Body of pancreas (tissue), 4 donors: Measurements from ENCODE around the gene SLC16A8. TPM values are rescaled to one million over a fixed set of nuclear protein-coding genes. Genes with fewer than 3 reads are reported as not detected.

Source experiments
- ATAC-seq: fragments of 150-250 bp; one replicate; pipeline ENCODE4 v1.9.1; 2016
- DNase-seq, 4 donors: peaks; one replicate each; pipeline ENCODE4 v3.0.0-alpha.2; 2019
- H3K27ac ChIP-seq, 4 donors: fragments of 200-600 bp; sonication (generic); 1 replicate in 3 of 4; 2 replicates in 1 of 4; pipeline versions ENCODE4 v1.5.1 to v1.6.1; 2016 to 2019; ENCODE audit warnings: mild to moderate bottlenecking in 1 of 4, mixed read lengths in 1 of 4, moderate library complexity in 1 of 4
- H3K27me3 ChIP-seq, 2 donors: fragments of 200-600 bp; sonication (generic); one replicate each; pipeline ENCODE4 v1.6.0; 2016; ENCODE audit warnings: mild to moderate bottlenecking in 1 of 2
- H3K36me3 ChIP-seq, 2 donors: fragments of 200-600 bp; sonication (generic); replicated peaks in 1 of 2; 2 replicates each; pipeline ENCODE4 v1.5.1; 2016; ENCODE audit warnings: low read depth in 2 of 2; ENCODE audit not compliant: insufficient read depth in 1 of 2
- H3K4me1 ChIP-seq: fragments of 200-600 bp; sonication (generic); one replicate; pipeline ENCODE4 v1.6.0; 2016
- H3K4me3 ChIP-seq, 2 donors: fragments of 200-600 bp; sonication (generic); 1 replicate in 1 of 2; 2 replicates in 1 of 2; pipeline ENCODE4 v1.5.1; 2016 to 2019
- H3K9me3 ChIP-seq, 3 donors: fragments of 200-600 bp; sonication (generic); 1 replicate in 2 of 3; 2 replicates in 1 of 3; pipeline ENCODE4 v1.5.1; 2016
- CTCF ChIP-seq, 7 experiments: fragments of 450-650 bp in 4 of 7; fragments of 200-600 bp in 3 of 7; sonication (generic) in 3 of 7; IDR thresholded peaks; one replicate each; pipeline ENCODE4 v1.5.1; 2016 to 2019; ENCODE audit warnings: antibody characterized with exemption in 7 of 7
- POLR2A ChIP-seq, 3 donors: fragments of 450-650 bp; IDR thresholded peaks; one replicate each; pipeline ENCODE4 v1.6.1; 2016; ENCODE audit warnings: antibody characterized with exemption in 3 of 3, mild to moderate bottlenecking in 2 of 3
- WGBS, 2 donors: methylation state at CpG; one replicate each; pipeline ENCODE4 v1.1.5; 2017; 5-methylcytosine and 5-hydroxymethylcytosine counted together
- intact Hi-C: fragments of 100-400 bp; cut with DNase I; formaldehyde crosslinking; loops from one replicate; pipeline ENCODE4 v1.15.1; 2023
- total RNA-seq, 2 donors: library from RNA; depleted of rRNA; stranded (reverse); fragments of >200 nt; gene quantifications; one replicate each; pipeline ENCODE4 v1.1.0, GENCODE V29; 2016

Gene SLC16A8
- total RNA-seq, 2 donors from 2014 or later = not detected

DNA sequence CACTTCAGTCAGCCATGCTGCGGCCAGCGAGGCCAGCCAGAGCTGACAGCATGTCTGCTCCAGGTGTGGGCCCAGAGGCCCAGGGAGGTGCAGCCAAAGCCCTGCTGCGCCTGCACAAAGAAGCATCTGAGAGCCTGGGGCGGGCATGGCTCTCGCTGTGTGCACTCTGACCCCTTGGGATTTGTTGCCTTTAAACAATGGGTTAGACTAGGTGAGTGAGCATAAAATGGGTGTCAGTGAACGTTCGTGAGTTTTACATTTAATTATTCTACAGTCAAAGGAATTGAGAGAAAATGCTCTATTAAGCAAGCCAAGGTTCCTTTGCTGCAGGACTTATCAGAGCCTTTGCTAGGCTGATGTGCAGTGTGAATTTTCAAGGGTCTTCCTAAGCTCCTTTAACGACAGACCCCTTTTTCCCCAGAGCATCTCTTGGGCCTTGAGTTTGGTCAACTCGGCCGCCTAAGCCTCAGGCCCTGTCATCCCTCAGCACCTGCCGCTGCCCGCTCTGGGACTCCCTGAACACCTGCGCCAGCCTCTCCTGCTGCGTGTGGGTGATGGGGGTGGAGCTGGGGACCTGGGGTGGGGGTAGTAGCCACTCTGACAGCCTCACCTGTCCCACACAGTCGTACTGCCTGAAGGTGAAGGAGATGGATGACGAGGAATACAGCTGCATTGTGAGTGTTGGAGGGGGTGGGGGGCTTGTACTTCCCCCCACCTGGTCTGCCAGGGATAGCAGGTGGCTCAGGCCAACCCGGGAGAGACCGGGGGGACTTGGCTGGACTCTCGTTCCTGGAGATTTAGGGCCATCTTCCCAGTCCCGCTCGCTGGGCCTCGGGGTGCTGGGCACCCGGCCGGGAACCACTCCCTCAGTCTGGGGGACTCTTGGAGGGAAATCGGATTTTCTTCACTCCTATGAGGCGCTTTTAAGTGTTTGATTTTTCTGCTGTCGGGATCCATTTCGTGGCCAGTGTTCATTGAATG lies 10.5 kb downstream of the SLC16A8 start:
- H3K36me3 ChIP-seq = peaks cover 0 to 17% of the 10 kb centered on the region in 2 donors
- TF ChIP-seq POLR2A (IDR thresholded peaks at IDR 0.05) = no peak
- TF ChIP-seq CTCF (IDR thresholded peaks at IDR 0.05) = no peak
- H3K9me3 ChIP-seq = no peaks in the 10 kb centered on the region
- H3K27ac ChIP-seq = no peak overlapping the region
- WGBS, 2 donors = 90 to 95% methylated on average over 18 to 28 of the region's 28 CpGs
- H3K4me3 ChIP-seq = no peak overlapping the region
- ATAC-seq (no peak), DNase-seq (no peak)
- no peaks in the 10 kb centered on the region for H3K27me3 ChIP-seq
- intact Hi-C loops = no loop called here
- H3K4me1 ChIP-seq = no peaks in the 10 kb centered on the region

DNA sequence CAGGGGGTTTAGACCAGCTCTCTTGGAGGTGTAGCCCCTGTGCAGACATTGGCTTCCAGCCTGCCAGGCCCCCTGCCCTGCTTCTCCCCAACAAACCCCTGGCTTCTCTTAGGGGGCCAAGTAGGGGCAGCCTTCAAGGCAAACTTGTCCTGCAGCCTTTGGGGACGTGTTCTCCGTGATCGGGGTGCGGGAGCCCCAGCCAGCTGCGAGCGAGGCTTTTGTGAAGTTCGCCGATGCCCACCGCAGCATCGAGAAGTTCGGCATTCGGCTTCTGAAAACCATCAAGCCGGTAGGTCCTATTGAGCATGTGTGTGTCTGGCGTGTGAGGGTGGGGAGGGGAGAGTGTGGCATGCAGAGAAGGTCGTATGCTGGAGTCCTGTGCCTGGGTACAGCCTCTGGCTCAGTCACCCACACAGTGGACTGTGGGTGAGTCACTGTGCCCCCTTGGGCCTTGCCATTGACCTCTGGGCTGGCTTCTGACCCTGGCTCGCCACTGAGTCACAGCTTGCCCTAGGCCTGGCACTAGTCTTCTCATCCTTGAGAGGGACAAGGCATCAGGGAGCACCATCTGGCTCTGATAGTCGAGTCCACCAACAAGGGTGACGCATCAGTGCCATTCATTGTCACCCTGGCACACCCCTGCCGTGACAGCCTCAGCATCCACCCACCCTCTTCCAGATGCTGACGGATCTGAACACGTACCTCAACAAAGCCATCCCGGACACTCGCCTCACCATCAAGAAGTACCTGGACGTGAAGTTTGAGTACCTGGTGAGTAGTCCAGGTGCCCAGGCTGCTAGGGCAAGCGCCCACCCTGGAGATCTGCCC lies 11.4 kb downstream of the SLC16A8 start:
- H3K27ac ChIP-seq = no peak overlapping the region
- TF ChIP-seq CTCF (IDR thresholded peaks at IDR 0.05) = no peak
- no peak for TF ChIP-seq POLR2A (IDR thresholded peaks at IDR 0.05)
- no peak for ATAC-seq
- H3K4me3 ChIP-seq = no peak overlapping the region
- DNase-seq = no peak
- H3K4me1 ChIP-seq = no peaks in the 10 kb centered on the region
- peaks cover 0 to 17% of the 10 kb centered on the region in 2 donors for H3K36me3 ChIP-seq
- no peaks in the 10 kb centered on the region for H3K9me3 ChIP-seq
- intact Hi-C loops = no loop called here
- 95 to 97% methylated on average over 18 to 25 of the region's 25 CpGs for WGBS, 2 donors
- H3K27me3 ChIP-seq = no peaks in the 10 kb centered on the region

DNA sequence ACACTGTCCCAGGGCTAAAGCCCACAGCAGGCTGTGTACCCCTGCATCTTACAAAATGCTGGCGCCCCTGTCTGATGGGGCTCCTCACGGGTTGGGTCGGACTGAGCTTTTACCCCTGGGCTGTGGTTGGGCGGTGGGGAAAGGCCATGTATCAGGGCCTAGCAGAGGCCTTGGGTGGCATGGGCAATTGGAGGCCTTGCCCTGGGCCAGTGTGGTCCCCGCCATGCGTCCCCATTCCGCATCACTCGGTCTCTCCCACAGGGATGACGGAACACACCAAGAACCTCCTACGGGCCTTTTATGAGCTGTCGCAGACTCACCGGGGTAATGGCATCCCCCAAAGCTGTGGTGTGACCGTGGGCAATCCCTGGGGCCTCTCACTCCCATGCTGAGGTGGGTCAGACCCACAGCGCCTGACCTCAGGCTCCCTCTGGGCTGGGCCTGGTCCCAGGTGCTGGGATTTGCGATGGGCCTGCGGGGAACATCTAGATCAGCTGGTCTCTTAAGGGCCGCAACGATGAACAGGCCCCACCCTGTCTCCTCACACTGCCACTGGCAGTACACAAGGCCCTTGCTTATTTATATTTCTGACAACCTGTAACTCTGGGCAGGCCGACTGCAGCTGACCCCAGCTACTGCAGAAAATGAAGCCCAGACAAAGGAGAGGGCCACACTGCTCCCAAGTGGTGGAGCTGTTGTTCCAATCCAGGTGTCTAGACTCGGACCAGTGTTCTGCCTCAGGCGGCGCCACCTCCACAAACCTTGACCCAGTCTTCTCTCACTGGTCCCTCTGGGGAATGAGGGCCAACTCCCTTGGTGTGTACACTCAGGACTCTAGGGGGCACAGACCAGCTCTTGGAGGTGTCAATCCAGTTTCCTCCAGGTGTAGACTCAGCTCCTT lies 12.3 kb downstream of the SLC16A8 start:
- WGBS, 2 donors = 90 to 91% methylated on average over 10 to 22 of the region's 22 CpGs
- DNase-seq (no peak), ATAC-seq (no peak)
- no peak for TF ChIP-seq POLR2A (IDR thresholded peaks at IDR 0.05)
- no peaks in the 10 kb centered on the region for H3K27me3 ChIP-seq
- H3K36me3 ChIP-seq = peaks cover 0 to 19% of the 10 kb centered on the region in 2 donors
- intact Hi-C loops = no loop called here
- no peak overlapping the region for H3K4me3 ChIP-seq
- H3K27ac ChIP-seq = no peak overlapping the region
- H3K9me3 ChIP-seq = no peaks in the 10 kb centered on the region
- no peaks in the 10 kb centered on the region for H3K4me1 ChIP-seq

DNA sequence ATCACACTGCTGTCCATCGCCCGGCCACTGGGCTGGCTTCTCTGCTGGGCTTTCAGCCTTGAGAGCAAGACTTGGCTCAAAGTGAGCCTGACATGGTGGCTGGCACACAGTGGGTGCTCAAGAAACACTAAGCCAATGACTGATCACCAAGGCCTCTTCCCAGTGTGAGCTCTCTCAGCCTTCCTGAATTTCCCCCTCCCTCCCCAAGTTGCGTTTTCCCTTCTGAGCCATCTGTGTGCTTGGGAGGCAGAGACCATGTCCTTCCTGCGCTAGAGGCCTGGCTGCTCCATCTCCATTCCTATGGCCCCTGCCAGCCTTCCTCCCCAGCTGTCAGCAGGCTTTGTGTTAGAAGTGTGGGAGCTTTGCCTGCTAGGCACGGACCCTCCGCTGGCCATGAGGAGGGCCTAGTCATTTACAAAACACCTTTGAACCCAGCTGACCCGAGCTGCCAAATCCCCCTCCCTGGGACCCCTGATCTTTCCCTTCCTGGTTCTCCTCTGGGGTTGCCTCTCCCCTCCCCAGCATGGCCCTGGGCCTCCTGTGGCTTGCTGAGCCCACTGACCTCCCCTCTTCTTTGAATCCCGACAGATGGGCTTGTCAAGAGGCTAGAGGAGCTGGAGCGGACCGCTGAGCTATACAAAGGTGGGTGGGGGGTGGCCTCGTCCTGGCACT lies 13.6 kb downstream of the SLC16A8 start:
- H3K4me3 ChIP-seq = no peak overlapping the region
- H3K27me3 ChIP-seq = no peaks in the 10 kb centered on the region
- TF ChIP-seq POLR2A (IDR thresholded peaks at IDR 0.05) (no peak), CTCF (IDR thresholded peaks at IDR 0.05) (no peak)
- intact Hi-C loops = no loop called here
- peaks cover 0 to 31% of the 10 kb centered on the region in 2 donors for H3K36me3 ChIP-seq
- DNase-seq (no peak), ATAC-seq (no peak)
- H3K4me1 ChIP-seq = no peaks in the 10 kb centered on the region
- H3K9me3 ChIP-seq = no peaks in the 10 kb centered on the region
- no peak overlapping the region for H3K27ac ChIP-seq
- 85 to 91% methylated on average over 7 to 11 of the region's 11 CpGs for WGBS, 2 donors
